Activated T-helper 2 cell treated with anti-CD3 and anti-CD28 coated beads, Interferon-gamma antibody, Interleukin-2, Interleukin-4, amounts not matched to agents 10 μg/mL and 5 μg/mL and 100 μg/mL, durations not matched to agents 14 hours and 24 hours and 36 hours (primary cell): ENCODE data around the gene GPSM1. TPM values are rescaled to one million over a fixed set of nuclear protein-coding genes. Genes with fewer than 3 reads are reported as not detected.

ENCODE experiments used
- DNase-seq: peaks from one replicate; pipeline ENCODE4 v3.0.0; 2021; ENCODE audit warnings: low spot score
- H3K27ac Mint-ChIP-seq: one replicate; pipeline ENCODE4 v1.8.0; 2021; ENCODE audit warnings: mixed read lengths
- H3K27me3 Mint-ChIP-seq: one replicate; pipeline ENCODE4 v1.8.0; 2021; ENCODE audit warnings: low read depth, mixed read lengths
- H3K36me3 Mint-ChIP-seq: one replicate; pipeline ENCODE4 v1.8.0; 2021; ENCODE audit warnings: low read depth, mixed read lengths
- H3K4me1 Mint-ChIP-seq: one replicate; pipeline ENCODE4 v1.8.0; 2021; ENCODE audit warnings: low read depth, mixed read lengths
- H3K4me3 Mint-ChIP-seq: one replicate; pipeline ENCODE4 v1.8.0; 2021; ENCODE audit warnings: low read depth, mild to moderate bottlenecking, moderate library complexity, mixed read lengths
- H3K9me3 Mint-ChIP-seq: one replicate; pipeline ENCODE4 v1.8.0; 2021; ENCODE audit warnings: mixed read lengths
- intact Hi-C: fragments of 100-400 bp; cut with micrococcal nuclease; formaldehyde crosslinking; loops from one replicate; pipeline ENCODE4 v1.15.1; 2023
- total RNA-seq: library from RNA; stranded (reverse); gene quantifications from 2 replicates; pipeline ENCODE4 v1.2.3, GENCODE V29; 2022

Gene GPSM1
- total RNA-seq, 1 donor from 2014 or later: 25.8 TPM

- Mint-ChIP-seq H3K9me3 (no peaks in the 10 kb centered on the region), H3K27me3 (no peaks in the 10 kb centered on the region), H3K4me3 (no peak overlapping the region), H3K36me3 (no peaks in the 10 kb centered on the region), H3K4me1 (no peaks in the 10 kb centered on the region), H3K27ac (no peak overlapping the region)
- intact Hi-C loops: no loop called here
- no peak for DNase-seq
Measured at GRCh38 chr9:136295055-136295454, 32.3 kb upstream of the GPSM1 start.

- DNase-seq: no peak
- H3K4me3 Mint-ChIP-seq: no peak overlapping the region
- no peaks in the 10 kb centered on the region for H3K36me3 Mint-ChIP-seq
- intact Hi-C loops: no loop called here
- no peaks in the 10 kb centered on the region for H3K9me3 Mint-ChIP-seq
- no peaks in the 10 kb centered on the region for H3K27me3 Mint-ChIP-seq
- H3K4me1 Mint-ChIP-seq: no peaks in the 10 kb centered on the region
- H3K27ac Mint-ChIP-seq: no peak overlapping the region
Measured at GRCh38 chr9:136295542-136296433, 31.6 kb upstream of the GPSM1 start.

- Mint-ChIP-seq H3K4me3 (no peak overlapping the region), H3K27ac (no peak overlapping the region), H3K9me3 (no peaks in the 10 kb centered on the region), H3K4me1 (no peaks in the 10 kb centered on the region), H3K27me3 (no peaks in the 10 kb centered on the region), H3K36me3 (no peaks in the 10 kb centered on the region)
- intact Hi-C loops: no loop called here
- no peak for DNase-seq
Measured at GRCh38 chr9:136296434-136297015, 30.8 kb upstream of the GPSM1 start.

GRCh38 chr9:136297016-136297691, 30.2 kb upstream of the GPSM1 start:
- Mint-ChIP-seq H3K27ac (no peak overlapping the region), H3K27me3 (no peaks in the 10 kb centered on the region), H3K4me3 (no peak overlapping the region), H3K36me3 (no peaks in the 10 kb centered on the region), H3K4me1 (no peaks in the 10 kb centered on the region), H3K9me3 (no peaks in the 10 kb centered on the region)
- DNase-seq: no peak
- intact Hi-C loops: no loop called here

GRCh38 chr9:136297766-136298735, 29.3 kb upstream of the GPSM1 start:
- no peaks in the 10 kb centered on the region for H3K9me3 Mint-ChIP-seq

GRCh38 chr9:136299116-136299515, 28.2 kb upstream of the GPSM1 start:
- Mint-ChIP-seq H3K27me3 (no peaks in the 10 kb centered on the region), H3K9me3 (no peaks in the 10 kb centered on the region), H3K36me3 (no peaks in the 10 kb centered on the region), H3K4me1 (no peaks in the 10 kb centered on the region), H3K4me3 (no peak overlapping the region), H3K27ac (no peak overlapping the region)
- intact Hi-C loops: no loop called here
- no peak for DNase-seq

More at GRCh38 chr9:136297766-136298735, 29.3 kb upstream of the GPSM1 start:
- no peaks in the 10 kb centered on the region for H3K36me3 Mint-ChIP-seq
- intact Hi-C loops: no loop called here
- no peaks in the 10 kb centered on the region for H3K27me3 Mint-ChIP-seq
- no peak for DNase-seq
- H3K4me1 Mint-ChIP-seq: no peaks in the 10 kb centered on the region
- H3K27ac Mint-ChIP-seq: no peak overlapping the region
- H3K4me3 Mint-ChIP-seq: no peak overlapping the region

GRCh38 chr9:136299541-136299940, 27.8 kb upstream of the GPSM1 start:
- no peak overlapping the region for H3K4me3 Mint-ChIP-seq
- DNase-seq: no peak
- no peaks in the 10 kb centered on the region for H3K4me1 Mint-ChIP-seq
- no peaks in the 10 kb centered on the region for H3K36me3 Mint-ChIP-seq
- H3K27ac Mint-ChIP-seq: no peak overlapping the region
- intact Hi-C loops: no loop called here
- H3K27me3 Mint-ChIP-seq: no peaks in the 10 kb centered on the region
- no peaks in the 10 kb centered on the region for H3K9me3 Mint-ChIP-seq

GRCh38 chr9:136300016-136300545, 27.3 kb upstream of the GPSM1 start:
- Mint-ChIP-seq H3K27me3 (no peaks in the 10 kb centered on the region), H3K4me1 (no peaks in the 10 kb centered on the region), H3K36me3 (no peaks in the 10 kb centered on the region), H3K9me3 (no peaks in the 10 kb centered on the region), H3K27ac (no peak overlapping the region), H3K4me3 (no peak overlapping the region)
- DNase-seq: no peak
- intact Hi-C loops: no loop called here

- no peak overlapping the region for H3K27ac Mint-ChIP-seq
- no peaks in the 10 kb centered on the region for H3K36me3 Mint-ChIP-seq
- H3K4me3 Mint-ChIP-seq: no peak overlapping the region
- no peaks in the 10 kb centered on the region for H3K4me1 Mint-ChIP-seq
- intact Hi-C loops: no loop called here
- H3K9me3 Mint-ChIP-seq: no peaks in the 10 kb centered on the region
- H3K27me3 Mint-ChIP-seq: no peaks in the 10 kb centered on the region
- no peak for DNase-seq
Measured at GRCh38 chr9:136300866-136301265, 26.5 kb upstream of the GPSM1 start.

- intact Hi-C loops: no loop called here
- H3K4me1 Mint-ChIP-seq: no peaks in the 10 kb centered on the region
- no peaks in the 10 kb centered on the region for H3K9me3 Mint-ChIP-seq
- no peak for DNase-seq
- H3K27ac Mint-ChIP-seq: no peak overlapping the region
- no peaks in the 10 kb centered on the region for H3K36me3 Mint-ChIP-seq
- H3K4me3 Mint-ChIP-seq: no peak overlapping the region
- H3K27me3 Mint-ChIP-seq: no peaks in the 10 kb centered on the region
Measured at GRCh38 chr9:136302527-136302926, 24.8 kb upstream of the GPSM1 start.

- intact Hi-C loops: no loop called here
- Mint-ChIP-seq H3K36me3 (no peaks in the 10 kb centered on the region), H3K27me3 (no peaks in the 10 kb centered on the region), H3K27ac (no peak overlapping the region), H3K4me3 (no peak overlapping the region), H3K4me1 (no peaks in the 10 kb centered on the region), H3K9me3 (no peaks in the 10 kb centered on the region)
- no peak for DNase-seq
Measured at GRCh38 chr9:136303066-136303824, 24.1 kb upstream of the GPSM1 start.
